T-helper 1 cell treated with Interleukin-12 subunit alpha and Interleukin-12 subunit beta and Interleukin-4 antibody, amounts not matched to agents 30 μg/mL and 1 μg/mL, for 36 hours (primary cell): Measurements from ENCODE around the gene SEMA5B.
A peak's percentile ranks its signal among the peaks of the same experiment; 100 is the strongest.

ENCODE experiments used
- H3K27ac Mint-ChIP-seq: one replicate; pipeline ENCODE4 v1.8.0; 2021; ENCODE audit warnings: mild to moderate bottlenecking, mixed read lengths
- H3K27me3 Mint-ChIP-seq: one replicate; pipeline ENCODE4 v1.8.0; 2021; ENCODE audit warnings: low read depth, mixed read lengths
- H3K36me3 Mint-ChIP-seq: one replicate; pipeline ENCODE4 v1.8.0; 2021; ENCODE audit warnings: low read depth, mixed read lengths
- H3K4me1 Mint-ChIP-seq: one replicate; pipeline ENCODE4 v1.8.0; 2021; ENCODE audit warnings: low read depth, mixed read lengths
- H3K4me3 Mint-ChIP-seq: one replicate; pipeline ENCODE4 v1.8.0; 2021; ENCODE audit warnings: mild to moderate bottlenecking, moderate library complexity, mixed read lengths
- H3K9me3 Mint-ChIP-seq: one replicate; pipeline ENCODE4 v1.8.0; 2021; ENCODE audit warnings: mixed read lengths

SEMA5B gene

DNA sequence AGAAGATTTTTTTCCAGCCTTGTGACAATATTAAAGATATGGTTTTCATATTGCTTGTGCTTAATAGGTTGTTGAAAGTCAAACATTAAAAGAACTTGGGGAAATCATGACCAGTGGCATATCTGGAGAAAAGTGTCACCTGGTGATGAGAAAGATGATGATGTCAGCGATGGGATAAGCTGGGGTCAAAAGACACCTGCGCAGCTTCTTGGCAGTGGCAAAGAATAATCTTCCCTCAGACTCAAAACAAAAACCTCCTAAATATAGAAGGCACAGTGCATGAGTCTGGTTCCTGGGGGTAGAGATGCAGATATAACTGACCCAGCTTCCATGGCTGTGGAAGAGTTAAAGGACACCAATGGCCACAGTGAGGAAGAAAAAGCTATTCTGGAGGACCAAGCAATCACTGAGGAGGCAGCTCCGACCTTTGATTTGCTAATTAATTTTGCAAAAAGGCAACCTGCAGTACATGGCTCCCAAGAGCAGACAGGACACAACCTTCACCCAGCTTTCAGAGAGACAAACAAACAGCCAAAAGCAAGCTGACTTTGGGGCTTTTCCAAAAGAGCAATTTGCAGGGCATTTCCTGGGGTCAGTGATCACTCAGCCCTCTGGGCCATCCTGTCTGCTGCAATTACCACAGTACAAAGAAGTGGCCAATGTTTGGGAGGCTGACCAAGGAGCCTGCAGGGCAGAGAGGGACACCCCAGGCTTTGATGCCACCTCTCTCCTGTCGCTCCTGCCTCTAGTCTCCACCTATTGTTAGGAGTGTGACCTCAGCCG is 17.6 kb upstream of the SEMA5B start:
- no peaks in the 10 kb centered on the region for H3K4me1 Mint-ChIP-seq
- H3K9me3 Mint-ChIP-seq: no peaks in the 10 kb centered on the region
- no peaks in the 10 kb centered on the region for H3K36me3 Mint-ChIP-seq
- no peak overlapping the region for H3K27ac Mint-ChIP-seq
- H3K4me3 Mint-ChIP-seq: no peak overlapping the region
- H3K27me3 Mint-ChIP-seq: peaks cover 34% of the 10 kb centered on the region

GRCh38 chr3:123042413-123042812 is 14.8 kb upstream of the SEMA5B start:
- Mint-ChIP-seq H3K27me3 (peaks cover 46% of the 10 kb centered on the region), H3K9me3 (no peaks in the 10 kb centered on the region), H3K36me3 (no peaks in the 10 kb centered on the region), H3K27ac (no peak overlapping the region), H3K4me3 (no peak overlapping the region), H3K4me1 (no peaks in the 10 kb centered on the region)

DNA sequence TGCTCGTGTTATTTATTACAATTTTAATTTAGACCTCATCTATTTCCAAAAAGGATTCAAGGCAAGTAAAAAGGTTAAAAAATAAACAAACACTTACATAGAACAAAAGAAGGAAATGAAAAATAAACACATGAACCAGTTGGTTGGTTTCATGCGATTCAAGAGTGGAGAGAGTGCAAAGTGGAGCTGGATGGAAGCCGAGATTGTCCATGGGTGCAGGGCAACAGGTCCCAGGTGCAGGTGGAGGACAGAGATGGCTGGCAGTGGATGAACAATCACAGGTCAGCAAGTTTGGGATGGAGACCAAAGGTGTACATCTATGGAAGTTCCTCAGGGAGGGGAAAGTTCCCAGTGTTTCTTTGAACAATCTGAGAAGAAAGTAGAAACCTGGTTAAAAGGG is 11.6 kb upstream of the SEMA5B start:
- no peaks in the 10 kb centered on the region for H3K4me1 Mint-ChIP-seq
- H3K27me3 Mint-ChIP-seq: peaks cover 60% of the 10 kb centered on the region

DNA sequence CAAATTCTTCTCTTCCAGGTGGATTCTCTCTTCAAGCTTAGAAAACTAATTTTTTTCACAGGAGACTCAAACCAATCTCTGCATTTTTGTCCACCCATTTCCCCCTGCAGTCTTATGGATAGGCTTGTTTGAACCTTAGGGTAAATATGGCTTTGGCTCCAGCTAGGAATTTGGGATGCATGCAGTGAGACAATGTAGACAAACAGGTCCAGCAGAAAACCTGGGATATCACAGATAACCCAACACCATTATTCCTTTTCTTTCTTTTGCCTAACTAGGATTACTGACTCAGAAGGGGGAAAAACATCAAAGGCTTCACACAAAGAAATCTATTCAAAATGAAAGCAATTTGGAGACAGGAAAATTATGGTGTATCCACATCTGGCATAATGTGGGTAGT is 11.2 kb upstream of the SEMA5B start:
- H3K27ac Mint-ChIP-seq: no peak overlapping the region
- no peaks in the 10 kb centered on the region for H3K4me1 Mint-ChIP-seq
- no peaks in the 10 kb centered on the region for H3K9me3 Mint-ChIP-seq
- H3K36me3 Mint-ChIP-seq: no peaks in the 10 kb centered on the region
- H3K27me3 Mint-ChIP-seq: peaks cover 63% of the 10 kb centered on the region
- no peak overlapping the region for H3K4me3 Mint-ChIP-seq

More for the DNA sequence above, 11.6 kb upstream of the SEMA5B start:
- H3K27ac Mint-ChIP-seq: no peak overlapping the region
- H3K9me3 Mint-ChIP-seq: no peaks in the 10 kb centered on the region
- H3K4me3 Mint-ChIP-seq: no peak overlapping the region
- H3K36me3 Mint-ChIP-seq: no peaks in the 10 kb centered on the region

DNA sequence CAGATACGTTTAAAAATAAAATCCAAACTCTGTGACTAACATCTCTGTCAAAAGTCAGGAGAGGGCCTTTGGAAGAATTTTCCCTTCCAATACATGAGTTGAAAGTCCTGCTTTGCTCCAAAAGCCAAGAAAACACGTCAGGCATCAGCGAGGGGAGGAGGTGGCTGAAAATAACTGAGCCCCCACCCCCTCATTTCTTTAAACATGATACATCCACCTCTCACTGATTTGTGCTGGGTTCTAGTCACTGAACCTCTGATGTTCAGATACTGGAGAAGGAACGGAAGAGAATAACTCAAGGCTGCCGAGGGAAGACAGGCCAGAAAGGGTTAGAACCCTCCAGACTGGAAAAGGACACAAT is 9.4 kb upstream of the SEMA5B start:
- H3K4me3 Mint-ChIP-seq: no peak overlapping the region
- no peaks in the 10 kb centered on the region for H3K4me1 Mint-ChIP-seq
- H3K36me3 Mint-ChIP-seq: no peaks in the 10 kb centered on the region
- H3K9me3 Mint-ChIP-seq: no peaks in the 10 kb centered on the region
- H3K27me3 Mint-ChIP-seq: peaks cover 62% of the 10 kb centered on the region
- H3K27ac Mint-ChIP-seq: no peak overlapping the region

GRCh38 chr3:123036352-123037014 is 8.9 kb upstream of the SEMA5B start:
- Mint-ChIP-seq H3K27me3 (peaks cover 61% of the 10 kb centered on the region), H3K9me3 (no peaks in the 10 kb centered on the region), H3K4me1 (no peaks in the 10 kb centered on the region), H3K4me3 (no peak overlapping the region), H3K27ac (no peak overlapping the region), H3K36me3 (no peaks in the 10 kb centered on the region)

GRCh38 chr3:123034996-123035395 is 7.4 kb upstream of the SEMA5B start:
- H3K27ac Mint-ChIP-seq: no peak overlapping the region
- H3K4me3 Mint-ChIP-seq: no peak overlapping the region
- H3K4me1 Mint-ChIP-seq: no peaks in the 10 kb centered on the region
- no peaks in the 10 kb centered on the region for H3K36me3 Mint-ChIP-seq
- H3K9me3 Mint-ChIP-seq: no peaks in the 10 kb centered on the region
- peaks cover 56% of the 10 kb centered on the region for H3K27me3 Mint-ChIP-seq

DNA sequence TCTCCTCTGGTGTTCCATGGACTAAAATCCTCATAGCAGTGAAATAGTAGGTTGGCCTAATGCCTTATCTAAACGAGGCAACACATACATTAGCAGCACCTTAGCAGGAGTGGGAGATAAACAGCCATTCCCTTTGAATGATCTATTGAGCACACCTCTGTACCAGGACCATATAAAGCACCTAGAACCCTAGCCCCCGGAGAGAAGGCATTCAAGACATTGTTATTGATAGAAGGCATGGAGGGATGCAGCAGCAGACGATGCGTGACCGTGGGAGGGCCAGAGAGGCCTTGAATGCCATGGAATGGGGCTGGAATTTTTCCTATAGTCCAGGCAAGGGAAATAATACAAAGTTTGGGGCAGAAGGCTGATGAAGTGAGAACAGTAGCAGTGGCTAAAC is 6.6 kb upstream of the SEMA5B start:
- no peaks in the 10 kb centered on the region for H3K36me3 Mint-ChIP-seq
- H3K4me3 Mint-ChIP-seq: no peak overlapping the region
- no peaks in the 10 kb centered on the region for H3K4me1 Mint-ChIP-seq
- H3K27me3 Mint-ChIP-seq: peaks cover 49% of the 10 kb centered on the region
- H3K9me3 Mint-ChIP-seq: no peaks in the 10 kb centered on the region
- no peak overlapping the region for H3K27ac Mint-ChIP-seq

GRCh38 chr3:123032057-123032456 is 4.5 kb upstream of the SEMA5B start:
- Mint-ChIP-seq H3K9me3 (no peaks in the 10 kb centered on the region), H3K4me3 (no peak overlapping the region), H3K36me3 (no peaks in the 10 kb centered on the region), H3K27me3 (peaks cover 32% of the 10 kb centered on the region), H3K4me1 (peaks cover 7% of the 10 kb centered on the region), H3K27ac (no peak overlapping the region)

GRCh38 chr3:123031051-123031450 is 3.5 kb upstream of the SEMA5B start:
- no peak overlapping the region for H3K4me3 Mint-ChIP-seq
- peaks cover 34% of the 10 kb centered on the region for H3K27me3 Mint-ChIP-seq

GRCh38 chr3:123028233-123028828 is 768 bp upstream of the SEMA5B start:
- peak overlapping the region; percentile 66 for H3K4me3 Mint-ChIP-seq

More at GRCh38 chr3:123031051-123031450, 3.5 kb upstream of the SEMA5B start:
- Mint-ChIP-seq H3K36me3 (no peaks in the 10 kb centered on the region), H3K9me3 (no peaks in the 10 kb centered on the region), H3K27ac (no peak overlapping the region), H3K4me1 (peaks cover 7% of the 10 kb centered on the region)

GRCh38 chr3:123026565-123027291 is 835 bp downstream of the SEMA5B start:
- peaks cover 10% of the 10 kb centered on the region for H3K4me1 Mint-ChIP-seq
- H3K27me3 Mint-ChIP-seq: peaks cover 53% of the 10 kb centered on the region
- peaks cover 1% of the 10 kb centered on the region for H3K36me3 Mint-ChIP-seq
- H3K4me3 Mint-ChIP-seq: peak overlapping the region; percentile 62
- H3K9me3 Mint-ChIP-seq: no peaks in the 10 kb centered on the region
- no peak overlapping the region for H3K27ac Mint-ChIP-seq

More at GRCh38 chr3:123028233-123028828, 768 bp upstream of the SEMA5B start:
- peaks cover 10% of the 10 kb centered on the region for H3K4me1 Mint-ChIP-seq
- no peaks in the 10 kb centered on the region for H3K9me3 Mint-ChIP-seq
- no peak overlapping the region for H3K27ac Mint-ChIP-seq
- H3K27me3 Mint-ChIP-seq: peaks cover 42% of the 10 kb centered on the region
- H3K36me3 Mint-ChIP-seq: peaks cover 1% of the 10 kb centered on the region

DNA sequence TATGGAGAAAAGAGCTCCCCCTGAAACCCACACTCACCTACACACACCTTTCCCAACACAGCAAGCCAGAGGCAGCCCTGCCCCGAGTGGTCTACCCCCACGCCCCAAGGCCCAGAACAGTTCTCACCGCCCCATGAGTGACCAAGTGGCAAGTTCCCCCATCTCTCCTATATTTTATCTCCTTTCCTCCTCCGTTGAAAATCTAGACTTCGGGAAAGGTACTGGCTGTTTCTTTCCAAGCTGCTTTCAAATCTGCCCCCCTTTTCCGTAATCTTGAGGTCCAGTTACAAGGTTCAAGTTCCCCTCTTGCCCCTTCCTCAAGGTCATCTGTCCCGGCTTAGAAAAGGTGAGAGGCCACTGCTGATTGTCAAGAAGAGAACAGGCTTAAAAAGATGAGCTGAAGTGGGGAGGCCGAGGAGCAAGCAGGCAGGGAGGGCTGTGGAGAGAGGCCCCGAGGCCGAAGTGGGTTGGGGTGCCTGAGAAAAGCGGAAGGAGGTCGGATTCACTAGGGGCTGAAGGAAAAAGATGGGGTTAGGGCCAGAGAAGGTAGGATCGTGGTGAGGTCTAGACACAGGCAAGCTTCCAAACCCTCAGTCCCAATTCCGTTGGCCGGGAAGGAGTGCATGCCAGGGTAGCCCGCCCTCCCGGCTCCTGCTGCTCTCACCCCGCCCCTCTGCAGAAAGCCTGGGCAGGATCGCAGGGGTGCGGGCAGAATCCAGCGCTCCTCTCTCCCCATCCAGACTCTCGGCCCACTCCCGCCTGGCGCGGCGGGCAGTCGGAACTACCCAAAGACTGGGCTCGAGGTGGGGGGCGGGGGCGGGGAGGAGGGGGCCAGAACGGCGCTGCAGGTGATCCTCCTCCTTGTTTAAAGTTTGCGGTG is 1.7 kb downstream of the SEMA5B start:
- Mint-ChIP-seq H3K36me3 (peaks cover 1% of the 10 kb centered on the region), H3K27me3 (peaks cover 62% of the 10 kb centered on the region)

DNA sequence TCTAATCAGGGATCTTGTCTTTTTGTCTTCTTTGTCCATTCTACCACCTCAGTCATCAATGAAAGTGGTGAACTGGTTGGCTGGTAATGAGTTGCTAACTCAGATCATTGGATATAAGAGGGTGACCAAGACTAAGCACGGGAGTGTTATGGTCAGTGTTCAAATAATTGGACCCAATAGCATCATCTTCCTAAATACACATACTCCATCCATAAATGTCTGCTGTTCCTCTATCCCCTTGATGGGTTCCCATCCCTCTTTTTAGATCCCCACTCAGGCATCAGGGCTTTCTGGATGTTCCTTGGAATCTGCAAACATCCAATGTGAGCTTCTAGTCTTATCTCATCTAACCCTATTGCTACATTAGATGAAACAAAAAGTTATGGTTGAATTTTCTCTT is 3.5 kb downstream of the SEMA5B start:
- Mint-ChIP-seq H3K27ac (no peak overlapping the region), H3K27me3 (peaks cover 77% of the 10 kb centered on the region), H3K4me3 (no peak overlapping the region), H3K9me3 (no peaks in the 10 kb centered on the region), H3K36me3 (peaks cover 1% of the 10 kb centered on the region), H3K4me1 (peaks cover 10% of the 10 kb centered on the region)

More for the DNA sequence above, 1.7 kb downstream of the SEMA5B start:
- no peak overlapping the region for H3K27ac Mint-ChIP-seq
- H3K9me3 Mint-ChIP-seq: no peaks in the 10 kb centered on the region
- H3K4me1 Mint-ChIP-seq: peaks cover 10% of the 10 kb centered on the region
- peak overlapping the region; percentile 73 for H3K4me3 Mint-ChIP-seq
